MM.1S (cell line): ENCODE measurements around the gene ACOXL.

Experiments used
- DNase-seq: peaks from one replicate; pipeline ENCODE4 v3.0.0-alpha.2; 2015
- H2AFZ ChIP-seq: fragments of 300-600 bp; sonication (generic); 2 replicates; pipeline ENCODE4 v1.6.0; 2016; ENCODE audit warnings: antibody characterized with exemption, low read length
- H3F3A ChIP-seq: fragments of 300-600 bp; sonication (generic); 2 replicates; pipeline ENCODE4 v1.6.1; 2016; ENCODE audit warnings: mild to moderate bottlenecking, antibody characterized with exemption, low read length, moderate library complexity, mixed read lengths; ENCODE audit not compliant: insufficient read depth
- H3K27ac ChIP-seq: fragments of 300-600 bp; sonication (generic); 2 replicates; pipeline ENCODE4 v1.5.1; 2016; ENCODE audit warnings: mild to moderate bottlenecking, low read length
- H3K27me3 ChIP-seq: fragments of 300-600 bp; sonication (generic); replicated peaks from 2 replicates; pipeline ENCODE4 v1.6.0; 2016; ENCODE audit warnings: low read length; ENCODE audit not compliant: insufficient read depth
- H3K36me3 ChIP-seq: fragments of 300-600 bp; sonication (generic); replicated peaks from 2 replicates; pipeline ENCODE4 v1.6.1; 2016; ENCODE audit warnings: mild to moderate bottlenecking, low read length, mixed read lengths; ENCODE audit not compliant: insufficient read depth
- H3K4me1 ChIP-seq: fragments of 300-600 bp; sonication (generic); 2 replicates; pipeline ENCODE4 v1.6.1; 2016; ENCODE audit warnings: low read length, mixed read lengths
- H3K4me2 ChIP-seq: fragments of 300-600 bp; sonication (generic); 2 replicates; pipeline ENCODE4 v1.6.0; 2016; ENCODE audit warnings: low read depth, low read length
- H3K4me3 ChIP-seq: fragments of 300-600 bp; sonication (generic); 2 replicates; pipeline ENCODE4 v1.5.1; 2016; ENCODE audit warnings: low read length, mixed read lengths
- H3K79me2 ChIP-seq: fragments of 300-600 bp; sonication (generic); 2 replicates; pipeline ENCODE4 v1.6.1; 2016; ENCODE audit warnings: mixed run types, low read length, mixed read lengths
- H3K9ac ChIP-seq: fragments of 300-600 bp; sonication (generic); 2 replicates; pipeline ENCODE4 v1.6.1; 2016; ENCODE audit warnings: low read length, mixed read lengths
- H3K9me2 ChIP-seq: fragments of 300-600 bp; sonication (generic); replicated peaks from 2 replicates; pipeline ENCODE4 v1.6.1; 2016; ENCODE audit warnings: mild to moderate bottlenecking, low read length, mixed read lengths; ENCODE audit not compliant: insufficient read depth
- H3K9me3 ChIP-seq: fragments of 300-600 bp; sonication (generic); replicated peaks from 2 replicates; pipeline ENCODE4 v1.6.1; 2016; ENCODE audit warnings: mild to moderate bottlenecking, low read length, mixed read lengths; ENCODE audit not compliant: insufficient read depth
- H4K20me1 ChIP-seq: fragments of 300-600 bp; sonication (generic); 2 replicates; pipeline ENCODE4 v1.6.1; 2016; ENCODE audit warnings: mild to moderate bottlenecking, low read length, moderate library complexity, mixed read lengths; ENCODE audit not compliant: insufficient read depth
- CTCF ChIP-seq: fragments of 300-600 bp; sonication (generic); IDR thresholded peaks from 2 replicates; pipeline ENCODE4 v1.5.1; 2016; ENCODE audit warnings: antibody characterized with exemption, low read length, mixed read lengths
- EZH2 ChIP-seq: fragments of 300-600 bp; sonication (generic); optimal IDR thresholded peaks from 2 replicates; pipeline ENCODE3; 2017; ENCODE audit warnings: low read depth, mild to moderate bottlenecking, antibody characterized with exemption, low read length, mixed read lengths
- EZH2phosphoT487 ChIP-seq: fragments of 300-600 bp; sonication (generic); IDR thresholded peaks from 2 replicates; pipeline ENCODE4 v1.6.1; 2018; ENCODE audit warnings: antibody characterized with exemption, low read length

ACOXL gene

GRCh38 chr2:111157798-111158197 lies 425.4 kb downstream of the ACOXL start:
- peak overlapping the region; percentile 48 for H3K4me2 ChIP-seq

GRCh38 chr2:111159641-111160040 lies 427.3 kb downstream of the ACOXL start:
- Histone ChIP-seq H3K4me3 (no peak overlapping the region), H3K9ac (no peak overlapping the region), H3K79me2 (peaks cover 89% of the 10 kb centered on the region), H3K27ac (no peak overlapping the region), H3K4me2 (no peak overlapping the region), H3K36me3 (peaks cover 20% of the 10 kb centered on the region; the same call in 1 of the 2 replicates), H3K27me3 (no peaks in the 10 kb centered on the region), H3K4me1 (peaks cover 34% of the 10 kb centered on the region), H4K20me1 (peaks cover 77% of the 10 kb centered on the region), H2AFZ (no peak overlapping the region), H3K9me2 (no peaks in the 10 kb centered on the region), H3F3A (peaks cover 35% of the 10 kb centered on the region), H3K9me3 (no peaks in the 10 kb centered on the region)
- DNase-seq: no peak
- TF ChIP-seq CTCF (no peak), EZH2 (no peak), EZH2phosphoT487 (no peak)

More at GRCh38 chr2:111157798-111158197, 425.4 kb downstream of the ACOXL start:
- Histone ChIP-seq H3K27me3 (no peaks in the 10 kb centered on the region), H3K36me3 (peaks cover 19% of the 10 kb centered on the region; the same call in 1 of the 2 replicates), H3K9me2 (no peaks in the 10 kb centered on the region), H3K9ac (peak overlapping the region; percentile 65), H3K79me2 (peaks cover 92% of the 10 kb centered on the region), H3F3A (peaks cover 43% of the 10 kb centered on the region), H3K27ac (peak overlapping the region; percentile 93), H3K4me1 (peaks cover 45% of the 10 kb centered on the region), H4K20me1 (peaks cover 73% of the 10 kb centered on the region), H3K9me3 (no peaks in the 10 kb centered on the region), H2AFZ (no peak overlapping the region), H3K4me3 (no peak overlapping the region; the same call in 1 of the 2 replicates)
- DNase-seq: peak; percentile 86
- TF ChIP-seq EZH2phosphoT487 (no peak), EZH2 (no peak), CTCF (peak; percentile 28)

GRCh38 chr2:111160758-111161157 lies 428.4 kb downstream of the ACOXL start:
- Histone ChIP-seq H4K20me1 (peaks cover 75% of the 10 kb centered on the region), H3K4me2 (no peak overlapping the region)

More at GRCh38 chr2:111160758-111161157, 428.4 kb downstream of the ACOXL start:
- no peak overlapping the region for H3K9ac ChIP-seq
- H3K4me1 ChIP-seq: peaks cover 24% of the 10 kb centered on the region
- no peak overlapping the region for H3K4me3 ChIP-seq
- no peaks in the 10 kb centered on the region for H3K27me3 ChIP-seq
- H3K9me3 ChIP-seq: no peaks in the 10 kb centered on the region
- peaks cover 25% of the 10 kb centered on the region for H3F3A ChIP-seq
- H3K9me2 ChIP-seq: no peaks in the 10 kb centered on the region
- H3K79me2 ChIP-seq: peaks cover 85% of the 10 kb centered on the region
- no peak overlapping the region for H3K27ac ChIP-seq
- H2AFZ ChIP-seq: no peak overlapping the region
- TF ChIP-seq EZH2phosphoT487 (no peak), CTCF (no peak), EZH2 (no peak)
- DNase-seq: no peak
- peaks cover 28% of the 10 kb centered on the region for H3K36me3 ChIP-seq
